ENCODE results near the gene POLRMT.

POLRMT gene

DNA sequence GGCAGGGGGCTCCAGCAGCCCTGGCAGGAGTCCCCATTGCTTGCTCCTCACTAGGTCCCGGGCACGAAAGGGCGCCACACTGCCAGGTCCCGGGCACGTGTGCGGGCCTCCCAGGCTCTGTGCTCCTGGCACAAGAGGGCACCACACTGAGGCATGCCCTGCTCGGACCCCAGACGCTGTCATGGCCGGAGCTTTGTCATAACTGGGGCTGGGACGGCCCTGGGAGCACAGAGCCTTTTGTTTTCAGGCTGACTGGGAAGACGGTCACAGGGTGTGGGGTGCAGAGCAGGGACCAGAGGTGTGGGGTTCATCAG lies 53.5 kb downstream of the POLRMT start:
- H3K4me3 ChIP-seq (ENCODE audit: low read length): no peak overlapping the region
- TF ChIP-seq, protein P1, sequence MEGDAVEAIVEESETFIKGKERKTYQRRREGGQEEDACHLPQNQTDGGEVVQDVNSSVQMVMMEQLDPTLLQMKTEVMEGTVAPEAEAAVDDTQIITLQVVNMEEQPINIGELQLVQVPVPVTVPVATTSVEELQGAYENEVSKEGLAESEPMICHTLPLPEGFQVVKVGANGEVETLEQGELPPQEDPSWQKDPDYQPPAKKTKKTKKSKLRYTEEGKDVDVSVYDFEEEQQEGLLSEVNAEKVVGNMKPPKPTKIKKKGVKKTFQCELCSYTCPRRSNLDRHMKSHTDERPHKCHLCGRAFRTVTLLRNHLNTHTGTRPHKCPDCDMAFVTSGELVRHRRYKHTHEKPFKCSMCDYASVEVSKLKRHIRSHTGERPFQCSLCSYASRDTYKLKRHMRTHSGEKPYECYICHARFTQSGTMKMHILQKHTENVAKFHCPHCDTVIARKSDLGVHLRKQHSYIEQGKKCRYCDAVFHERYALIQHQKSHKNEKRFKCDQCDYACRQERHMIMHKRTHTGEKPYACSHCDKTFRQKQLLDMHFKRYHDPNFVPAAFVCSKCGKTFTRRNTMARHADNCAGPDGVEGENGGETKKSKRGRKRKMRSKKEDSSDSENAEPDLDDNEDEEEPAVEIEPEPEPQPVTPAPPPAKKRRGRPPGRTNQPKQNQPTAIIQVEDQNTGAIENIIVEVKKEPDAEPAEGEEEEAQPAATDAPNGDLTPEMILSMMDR (conservative IDR thresholded peaks at IDR 0.05; ENCODE audit: low read length): no peak
- DNase-seq (ENCODE audit: low read depth): no peak

DNA sequence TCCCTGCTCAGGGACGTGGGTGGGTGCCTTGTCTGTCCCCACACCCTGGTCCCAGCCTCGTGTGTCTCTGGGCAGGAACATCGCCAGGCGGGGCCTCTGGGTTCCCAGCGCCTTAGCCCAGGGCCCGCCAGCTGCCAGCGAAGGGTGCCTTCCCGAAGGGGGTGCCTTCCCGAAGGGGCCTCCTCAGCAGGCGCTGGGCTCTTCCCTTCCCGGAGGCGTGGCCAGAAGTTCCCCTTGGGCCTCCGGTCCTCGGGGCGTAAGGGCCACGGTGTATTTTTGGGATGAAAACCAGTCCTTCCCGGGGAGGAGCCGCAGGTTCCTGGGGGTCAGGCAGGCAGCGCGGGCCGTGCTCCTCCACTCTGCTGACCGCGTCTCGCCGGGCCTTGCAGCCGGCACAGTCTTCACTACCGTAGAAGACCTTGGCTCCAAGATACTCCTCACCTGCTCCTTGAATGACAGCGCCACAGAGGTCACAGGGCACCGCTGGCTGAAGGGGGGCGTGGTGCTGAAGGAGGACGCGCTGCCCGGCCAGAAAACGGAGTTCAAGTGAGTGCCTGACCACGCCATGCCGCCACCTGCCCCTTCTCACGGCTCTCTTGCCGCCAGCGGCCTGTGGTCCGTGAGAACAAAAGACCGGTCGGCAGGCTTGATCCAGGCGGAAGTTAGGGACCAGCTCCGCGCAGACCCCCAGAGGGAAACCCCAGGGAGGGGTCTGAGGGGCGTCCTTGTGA lies 54.1 kb downstream of the POLRMT start:
- TF ChIP-seq, protein P1 (conservative IDR thresholded peaks at IDR 0.05; ENCODE audit: low read length): no peak
- DNase-seq (ENCODE audit: low read depth): no peak
- no peak overlapping the region for H3K4me3 ChIP-seq (ENCODE audit: low read length)

DNA sequence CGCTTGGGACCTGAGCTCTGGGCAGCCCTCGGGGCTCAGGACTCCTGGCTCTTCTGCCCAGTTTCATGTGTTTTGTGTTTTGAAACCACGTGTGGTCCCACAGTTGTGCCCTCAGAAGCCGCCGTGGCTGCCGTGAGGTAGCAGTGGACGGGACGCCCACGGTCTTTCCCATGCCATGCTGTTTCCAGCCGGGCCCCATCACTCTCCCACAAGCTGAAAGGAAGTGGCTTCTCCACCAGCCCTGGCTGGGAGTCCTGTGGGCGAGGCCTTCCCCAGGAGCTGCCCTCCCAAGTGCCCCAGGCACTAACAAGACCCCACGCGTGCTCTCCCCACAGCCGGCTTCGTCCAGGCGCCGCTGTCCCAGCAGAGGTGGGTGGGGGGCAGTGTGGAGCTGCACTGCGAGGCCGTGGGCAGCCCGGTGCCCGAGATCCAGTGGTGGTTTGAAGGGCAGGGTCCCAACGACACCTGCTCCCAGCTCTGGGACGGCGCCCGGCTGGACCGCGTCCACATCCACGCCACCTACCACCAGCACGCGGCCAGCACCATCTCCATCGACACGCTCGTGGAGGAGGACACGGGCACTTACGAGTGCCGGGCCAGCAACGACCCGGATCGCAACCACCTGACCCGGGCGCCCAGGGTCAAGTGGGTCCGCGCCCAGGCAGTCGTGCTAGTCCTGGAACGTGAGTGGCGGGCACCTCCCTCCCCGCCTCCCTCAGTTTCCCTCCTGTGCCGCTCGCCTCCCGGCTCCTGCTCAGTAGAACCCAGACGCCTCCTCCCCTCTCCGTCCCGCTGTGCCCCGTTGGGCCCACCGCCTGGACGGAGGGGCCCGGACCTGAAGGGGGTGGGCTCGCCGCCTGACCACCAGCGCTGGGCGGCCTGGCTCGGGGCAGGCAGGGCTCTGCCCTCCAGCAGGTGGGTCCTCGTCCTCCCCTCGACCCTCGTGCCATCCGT lies 55.6 kb downstream of the POLRMT start:
- TF ChIP-seq, protein P1 (conservative IDR thresholded peaks at IDR 0.05; ENCODE audit: low read length): no peak
- no peak overlapping the region for H3K4me3 ChIP-seq (ENCODE audit: low read length)
- DNase-seq (ENCODE audit: low read depth): no peak

DNA sequence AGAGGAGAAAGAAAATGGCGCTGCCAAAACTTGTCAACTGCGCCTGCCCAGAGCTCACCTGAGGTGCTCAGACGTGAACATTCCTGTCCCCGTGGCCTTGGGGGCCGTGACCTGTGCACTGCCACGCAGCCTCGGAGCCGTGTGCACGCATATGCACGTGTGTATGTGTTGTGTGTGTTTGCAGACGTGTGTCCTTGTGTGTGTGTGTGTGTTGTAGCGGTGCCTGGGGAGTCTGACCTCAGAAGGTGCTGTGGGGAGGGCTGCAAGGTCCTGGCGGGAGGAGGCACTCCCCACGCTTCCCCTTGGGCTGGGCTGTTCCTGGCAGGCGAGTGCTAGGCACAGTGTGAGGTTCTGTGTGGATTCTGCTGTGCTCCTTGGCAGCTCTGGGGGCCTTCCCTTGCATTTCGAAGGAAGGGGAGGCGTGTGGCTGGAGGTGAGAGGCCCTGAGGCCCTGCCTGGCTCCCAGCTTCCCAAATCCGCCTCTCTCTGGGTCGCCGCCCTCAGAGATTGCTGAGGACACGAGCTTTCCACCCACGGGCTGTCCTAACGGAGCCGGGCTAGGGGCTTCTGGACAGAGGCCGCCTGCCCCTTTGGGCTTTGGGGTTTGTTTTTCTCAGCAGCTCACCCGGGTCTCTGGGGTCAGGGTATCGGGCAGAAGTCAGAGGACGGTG lies 56.4 kb downstream of the POLRMT start:
- no peak overlapping the region for H3K4me3 ChIP-seq (ENCODE audit: low read length)
- DNase-seq (ENCODE audit: low read depth): no peak
- TF ChIP-seq, protein P1 (conservative IDR thresholded peaks at IDR 0.05; ENCODE audit: low read length): no peak

DNA sequence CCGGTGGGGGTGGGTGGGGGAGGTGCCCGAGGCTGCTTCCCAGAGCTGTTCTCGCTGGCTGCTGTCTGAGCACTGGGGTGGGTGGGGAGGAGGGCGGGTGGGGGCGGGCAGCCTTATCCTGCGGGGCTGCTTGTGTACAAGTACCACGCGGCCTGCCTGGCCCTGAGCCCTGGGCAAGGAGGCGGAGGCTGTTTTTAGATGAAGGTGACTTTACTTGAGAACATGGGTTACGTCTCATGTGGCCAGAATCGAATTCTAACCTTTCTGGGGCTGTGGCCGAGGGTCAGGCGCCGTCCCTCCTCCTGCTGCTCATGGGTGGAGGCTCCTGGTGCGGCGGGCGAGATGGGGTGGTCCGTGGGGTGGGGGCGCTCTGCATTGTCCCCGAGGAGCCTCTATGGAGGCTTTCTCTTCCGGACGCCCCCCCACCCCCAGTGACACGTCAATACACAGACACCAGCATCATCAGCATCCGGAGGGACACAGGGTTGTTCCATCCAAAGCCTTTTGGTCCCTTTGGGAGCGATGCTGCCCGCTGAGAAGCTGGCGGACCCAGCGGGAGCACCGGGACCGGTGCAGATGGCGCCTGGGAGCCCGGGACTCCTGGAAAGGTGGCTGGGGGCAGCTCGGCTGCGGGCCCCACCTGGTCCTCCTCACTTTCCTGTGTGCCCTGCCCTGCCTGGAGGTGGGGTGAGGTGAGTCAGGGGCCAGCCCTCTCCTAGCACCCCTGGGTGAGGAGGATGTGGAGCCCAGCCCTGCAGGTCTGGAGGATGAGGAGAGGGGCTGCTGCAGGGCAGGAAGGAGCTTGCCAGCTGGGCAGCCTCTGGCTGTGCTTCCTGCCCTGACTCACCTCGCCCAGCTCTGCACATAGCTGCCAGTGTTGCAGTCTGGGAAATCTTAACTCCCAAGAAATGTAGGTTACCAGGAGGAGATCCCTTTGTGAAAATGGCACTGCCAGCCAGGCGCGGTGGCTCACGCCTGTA lies 57.5 kb downstream of the POLRMT start:
- peak; percentile 45 for DNase-seq (ENCODE audit: low read depth)

More for the DNA sequence above, 57.5 kb downstream of the POLRMT start:
- peak overlapping the region; percentile 40 for H3K4me3 ChIP-seq (ENCODE audit: low read length)
- TF ChIP-seq, protein P1 (conservative IDR thresholded peaks at IDR 0.05; ENCODE audit: low read length): no peak

All from AG10803 (cell line).